ENCODE measurements around the gene SRGN. TPM values are rescaled to one million over a fixed set of nuclear protein-coding genes. Genes with fewer than 3 reads are reported as not detected.

SRGN gene
- total and polyA plus RNA-seq, 10 of the 15 experiments (the other 5 are each of a cell fraction or from before 2014, with no cell fraction given), result 382 to 2,414 (median 885) TPM

GRCh38 chr10:69153227-69153626, 65.3 kb downstream of the SRGN start:
- H3K4me1 ChIP-seq (ENCODE audit: control insufficient read depth, insufficient read depth, low read length), result no peaks in the 10 kb centered on the region
- ATAC-seq, result no peak
- H3K9ac ChIP-seq (ENCODE audit: control insufficient read depth, insufficient read depth, low read length), result no peak overlapping the region
- POLR2A ChIA-PET, result interaction anchor here (0.6 kb wide), 1 partner anchor 132 kb away, joined by 4 read pairs; no protein-coding TSS in a partner anchor
- RAD21 ChIA-PET (ENCODE audit: unreplicated experiment), result no interaction called here
- no peak overlapping the region for H2AFZ ChIP-seq (ENCODE audit: control insufficient read depth, low read depth, low read length)
- no peak overlapping the region for H3K27ac ChIP-seq (ENCODE audit: control insufficient read depth, insufficient read depth)
- no TSS peak for BruUV-seq (replicated peaks)
- WGBS (ENCODE audit: insufficient coverage, insufficient replicate concordance, low lambda C conversion rate, missing lambda C conversion rate), result 100% methylated on average over 6 of the region's 6 CpGs
- SMC1A ChIA-PET (ENCODE audit: uncharacterized antibody, unreplicated experiment), result interaction anchor here (0.9 kb wide), 1 partner anchor 10 kb away, joined by 3 read pairs; no protein-coding TSS in a partner anchor
- in situ Hi-C loops (cut with MboI) (no loop called here), intact Hi-C loops (cut with micrococcal nuclease; ENCODE audit: unreplicated experiment) (no loop called here)
- FAIRE-seq, result no peak
- no peaks in the 10 kb centered on the region for H4K20me1 ChIP-seq (ENCODE audit: control insufficient read depth, insufficient read depth)
- H3K36me3 ChIP-seq (ENCODE audit: control insufficient read depth in 2 of 2, insufficient read depth in 2 of 2, low read length in 1 of 2), result peaks cover 0 to 2% of the 10 kb centered on the region in 2 experiments; a peak in 1 of 4 replicates
- no peaks in the 10 kb centered on the region for H3K9me3 ChIP-seq (replicated peaks; ENCODE audit: control insufficient read depth, insufficient read depth, low read length)
- peaks cover 3% of the 10 kb centered on the region for H3K79me2 ChIP-seq (ENCODE audit: control insufficient read depth, insufficient read depth, low read length)
- no peak overlapping the region for H3K4me3 ChIP-seq
- H3K27me3 ChIP-seq (replicated peaks in 1 of 2; ENCODE audit: control insufficient read depth in 2 of 2, insufficient read depth in 2 of 2, low read length in 1 of 2), result no peaks in the 10 kb centered on the region
- CTCF ChIA-PET, result no interaction called here
- no peak for DNase-seq (ENCODE audit: low read depth, low spot score)
- no peak overlapping the region for H3K4me2 ChIP-seq (ENCODE audit: control insufficient read depth, insufficient read depth)
- TF ChIP-seq POLR2AphosphoS5 (IDR thresholded peaks at IDR 0.05; ENCODE audit: low read length), result no peak
- TF ChIP-seq, protein P1, sequence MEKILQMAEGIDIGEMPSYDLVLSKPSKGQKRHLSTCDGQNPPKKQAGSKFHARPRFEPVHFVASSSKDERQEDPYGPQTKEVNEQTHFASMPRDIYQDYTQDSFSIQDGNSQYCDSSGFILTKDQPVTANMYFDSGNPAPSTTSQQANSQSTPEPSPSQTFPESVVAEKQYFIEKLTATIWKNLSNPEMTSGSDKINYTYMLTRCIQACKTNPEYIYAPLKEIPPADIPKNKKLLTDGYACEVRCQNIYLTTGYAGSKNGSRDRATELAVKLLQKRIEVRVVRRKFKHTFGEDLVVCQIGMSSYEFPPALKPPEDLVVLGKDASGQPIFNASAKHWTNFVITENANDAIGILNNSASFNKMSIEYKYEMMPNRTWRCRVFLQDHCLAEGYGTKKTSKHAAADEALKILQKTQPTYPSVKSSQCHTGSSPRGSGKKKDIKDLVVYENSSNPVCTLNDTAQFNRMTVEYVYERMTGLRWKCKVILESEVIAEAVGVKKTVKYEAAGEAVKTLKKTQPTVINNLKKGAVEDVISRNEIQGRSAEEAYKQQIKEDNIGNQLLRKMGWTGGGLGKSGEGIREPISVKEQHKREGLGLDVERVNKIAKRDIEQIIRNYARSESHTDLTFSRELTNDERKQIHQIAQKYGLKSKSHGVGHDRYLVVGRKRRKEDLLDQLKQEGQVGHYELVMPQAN (conservative IDR thresholded peaks at IDR 0.05), result no peak
- TF ChIP-seq ZBED1 (IDR thresholded peaks at IDR 0.05; ENCODE audit: borderline replicate concordance), result no peak
- no peak for TF ChIP-seq HDAC2 (IDR thresholded peaks at IDR 0.05)
- TF ChIP-seq ETV6 (conservative IDR thresholded peaks at IDR 0.05 in 1 of 2, IDR thresholded peaks at IDR 0.05 in 1 of 2; ENCODE audit: borderline replicate concordance in 1 of 2, low read depth in 1 of 2), result no peak
- no peak for TF ChIP-seq ZSCAN29 (IDR thresholded peaks at IDR 0.05)
- TF ChIP-seq MLLT1 (IDR thresholded peaks at IDR 0.05), result no peak
- no peak for TF ChIP-seq NFYA (IDR thresholded peaks at IDR 0.05; ENCODE audit: borderline replicate concordance, low read depth, low read length)
- TF ChIP-seq KAT2A (conservative IDR thresholded peaks at IDR 0.05; ENCODE audit: control insufficient read depth, low read depth, low read length), result no peak
- no peak for TF ChIP-seq HDGF (IDR thresholded peaks at IDR 0.05)
- TF ChIP-seq ZBTB40 (IDR thresholded peaks at IDR 0.05; ENCODE audit: borderline replicate concordance), result no peak
- TF ChIP-seq NR2C1 (IDR thresholded peaks at IDR 0.05), result no peak
- no peak for TF ChIP-seq MEF2A (IDR thresholded peaks at IDR 0.05; ENCODE audit: insufficient read depth, low read depth, low read length)
- TF ChIP-seq CREM (IDR thresholded peaks at IDR 0.05; ENCODE audit: low read depth), result no peak

All from GM12878 (cell line).